ENCODE results near the gene CDK13.
A peak's percentile ranks its signal among the peaks of the same experiment; 100 is the strongest.

The CDK13 gene

GRCh38 chr7:39948956-39949928, 814 bp upstream of the CDK13 start:
- DNase-seq (ENCODE audit: low spot score) = peak; percentile 97

DNA sequence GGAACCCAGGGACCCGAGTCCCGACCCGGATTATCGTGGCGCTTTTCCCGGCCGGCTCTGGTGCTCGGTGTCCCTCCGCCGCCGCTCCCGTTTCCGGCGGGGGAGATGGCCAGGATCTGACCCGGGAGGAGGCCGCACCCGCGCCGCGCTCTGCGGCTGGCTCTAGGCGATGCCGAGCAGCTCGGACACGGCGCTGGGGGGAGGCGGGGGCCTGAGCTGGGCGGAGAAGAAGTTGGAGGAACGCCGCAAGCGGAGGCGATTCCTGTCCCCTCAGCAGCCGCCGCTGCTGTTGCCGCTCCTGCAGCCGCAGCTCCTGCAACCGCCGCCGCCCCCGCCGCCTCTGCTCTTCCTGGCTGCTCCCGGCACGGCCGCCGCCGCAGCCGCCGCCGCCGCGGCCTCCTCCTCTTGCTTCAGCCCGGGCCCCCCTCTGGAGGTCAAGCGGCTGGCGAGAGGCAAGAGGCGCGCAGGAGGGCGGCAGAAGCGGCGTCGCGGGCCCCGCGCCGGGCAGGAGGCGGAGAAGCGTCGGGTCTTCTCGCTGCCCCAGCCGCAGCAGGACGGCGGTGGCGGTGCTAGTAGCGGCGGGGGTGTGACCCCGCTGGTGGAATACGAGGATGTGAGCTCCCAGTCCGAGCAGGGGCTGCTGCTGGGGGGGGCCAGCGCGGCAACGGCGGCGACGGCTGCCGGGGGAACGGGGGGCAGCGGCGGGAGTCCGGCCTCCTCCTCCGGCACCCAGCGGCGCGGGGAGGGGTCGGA, 593 bp downstream of the CDK13 start:
- DNase-seq (ENCODE audit: low spot score) = peak; percentile 36

- DNase-seq (ENCODE audit: low spot score) = peak; percentile 61
These were observed 1.5 kb downstream of the CDK13 start for GRCh38 chr7:39951226-39952194.

GRCh38 chr7:39952374-39952773, 2.3 kb downstream of the CDK13 start:
- no peak for DNase-seq (ENCODE audit: low spot score)

GRCh38 chr7:39952803-39953202, 2.7 kb downstream of the CDK13 start:
- DNase-seq (ENCODE audit: low spot score) = no peak

DNA sequence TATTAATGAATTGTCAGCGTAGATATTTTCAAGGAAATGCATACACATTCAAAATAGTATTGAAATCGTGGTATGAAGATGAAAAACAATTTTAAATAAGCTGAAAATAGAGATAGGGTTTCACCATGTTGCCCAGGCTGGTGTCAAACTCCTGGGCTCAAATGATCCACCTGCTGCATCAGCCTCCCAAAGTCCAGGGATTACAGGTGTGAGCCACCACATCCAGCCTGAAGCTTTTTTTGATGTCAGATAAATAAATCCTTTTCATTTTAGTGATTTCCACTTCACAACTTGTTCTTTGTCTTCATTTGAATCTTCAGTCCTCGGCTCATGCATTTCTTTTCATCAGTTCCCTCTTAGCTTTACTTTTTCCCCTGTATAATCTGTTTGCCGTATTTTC, 4.6 kb downstream of the CDK13 start:
- DNase-seq (ENCODE audit: low spot score) = no peak

DNA sequence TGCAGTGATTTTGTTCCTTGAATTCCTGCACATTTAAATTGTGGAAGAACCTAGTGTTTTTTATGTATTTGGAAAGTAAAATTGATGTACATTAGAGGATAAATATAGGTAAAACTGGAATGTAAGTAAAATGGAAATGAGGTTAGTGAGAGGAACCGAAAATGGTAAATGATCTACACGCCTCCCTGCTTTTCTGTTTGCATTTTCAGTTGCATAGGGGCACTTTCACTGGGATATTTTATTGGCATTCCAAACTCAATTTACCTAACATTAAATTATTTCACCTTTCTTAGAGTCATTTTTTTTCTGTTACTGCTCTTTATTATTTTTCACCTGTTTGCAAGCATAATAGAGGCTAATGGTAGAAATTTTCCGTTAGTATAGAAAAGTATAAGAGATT, 8.0 kb downstream of the CDK13 start:
- no peak for DNase-seq (ENCODE audit: low spot score)

- no peak for DNase-seq (ENCODE audit: low spot score)
These were observed 17.5 kb downstream of the CDK13 start for GRCh38 chr7:39967406-39968161.

GRCh38 chr7:39969431-39969830, 19.4 kb downstream of the CDK13 start:
- DNase-seq (ENCODE audit: low spot score) = no peak

DNA sequence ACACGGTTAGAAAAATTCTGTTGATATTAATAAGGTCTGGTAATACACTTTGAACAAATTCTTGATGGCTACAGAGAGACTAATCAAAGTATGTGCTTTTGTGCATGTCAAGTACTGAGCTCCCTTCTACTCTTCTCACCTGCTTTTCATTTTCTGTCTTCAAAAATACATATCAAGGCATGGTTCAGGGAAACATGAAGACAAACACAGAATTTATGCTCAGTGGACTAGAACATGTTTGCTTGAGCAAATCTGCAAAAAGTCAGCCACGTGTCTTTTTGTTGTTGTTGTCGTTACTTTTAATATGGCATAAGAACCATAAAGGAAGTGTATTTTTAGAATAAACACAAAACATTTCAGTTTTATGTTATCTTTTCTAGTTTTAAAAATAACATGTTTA, 21.9 kb downstream of the CDK13 start:
- DNase-seq (ENCODE audit: low spot score) = no peak

DNA sequence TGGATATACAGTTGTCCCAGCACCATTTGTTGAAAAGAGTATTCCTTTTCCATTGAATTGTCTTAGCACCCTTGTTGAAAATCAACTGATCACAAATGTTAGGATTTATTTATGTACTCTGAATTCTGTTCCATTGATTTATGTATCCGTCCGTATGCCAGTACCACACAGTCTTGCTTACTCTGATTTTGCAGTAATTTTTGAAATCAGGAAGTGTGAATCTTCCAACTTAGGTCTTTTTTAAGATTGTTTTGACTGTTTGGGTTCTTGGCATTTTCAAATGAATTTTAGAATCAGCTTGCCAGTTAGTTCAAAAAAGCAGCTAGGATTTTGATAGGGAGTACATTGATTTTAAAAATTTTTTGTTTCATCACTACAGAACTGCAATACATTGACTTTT, 23.7 kb downstream of the CDK13 start:
- DNase-seq (ENCODE audit: low spot score) = no peak

DNA sequence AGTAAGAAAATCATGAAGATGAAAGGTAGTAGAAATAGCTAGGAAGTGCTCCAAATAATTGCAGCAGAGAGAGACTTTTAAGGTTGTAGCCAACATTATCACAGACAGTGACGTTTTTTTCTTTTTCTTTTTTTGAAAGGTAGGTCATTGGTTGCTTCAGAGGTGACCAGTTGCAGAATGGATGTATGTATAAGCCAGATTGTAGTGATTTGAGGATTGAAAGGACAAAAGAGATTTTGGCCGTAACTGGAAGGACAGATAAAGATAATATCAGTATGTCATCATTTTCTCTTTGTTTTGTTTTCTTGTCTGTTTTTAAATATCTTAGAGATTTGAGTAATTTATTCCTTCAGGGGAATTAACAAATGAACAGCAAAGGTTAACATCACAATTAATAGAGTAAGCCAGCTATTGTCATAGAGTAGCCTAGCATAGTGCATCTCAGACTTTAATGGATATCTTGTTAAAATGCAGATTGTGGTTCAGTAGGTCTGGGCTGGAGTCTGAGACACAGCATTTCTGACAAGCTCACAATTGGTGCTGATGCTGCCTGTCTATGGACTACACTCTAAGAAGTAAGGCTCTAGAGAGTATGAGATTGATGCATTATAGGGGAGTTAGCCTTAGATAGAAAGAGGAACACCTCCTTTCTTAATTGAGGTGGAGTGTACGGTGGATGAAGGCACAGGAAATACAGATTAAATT, 28.3 kb downstream of the CDK13 start:
- DNase-seq (ENCODE audit: low spot score) = no peak

DNA sequence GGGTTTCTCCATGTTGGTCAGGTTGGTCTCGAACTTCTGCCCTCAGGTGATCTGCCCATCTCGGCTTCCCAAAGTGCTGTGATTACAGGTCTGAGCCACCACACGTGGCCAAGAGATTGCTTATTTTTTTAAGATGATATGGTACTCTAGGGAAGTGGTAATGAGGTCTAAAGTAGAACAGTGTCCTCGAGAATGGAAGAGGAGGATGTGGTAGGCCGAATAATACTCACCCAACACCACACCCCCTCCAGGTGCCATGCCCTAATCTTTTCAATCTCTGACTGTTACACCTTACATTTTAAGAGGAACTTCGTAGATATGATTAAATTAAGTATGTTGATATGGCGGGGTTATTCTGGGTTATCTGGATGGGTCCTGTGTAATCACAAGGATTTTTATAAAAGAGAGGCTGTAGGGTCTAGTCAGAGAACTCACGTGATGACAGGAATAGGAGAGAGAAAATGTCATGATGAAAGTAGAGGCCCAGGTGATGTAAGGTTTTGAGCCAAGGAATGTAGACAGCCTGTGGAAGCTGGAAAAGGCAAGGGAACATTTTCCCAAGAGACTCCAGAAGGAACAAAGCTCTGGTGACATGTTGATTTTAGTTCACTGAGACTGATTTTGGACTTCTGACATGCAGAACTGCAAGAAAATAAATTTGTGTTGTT, 29.5 kb downstream of the CDK13 start:
- no peak for DNase-seq (ENCODE audit: low spot score)

GRCh38 chr7:39985398-39985918, 35.4 kb downstream of the CDK13 start:
- DNase-seq (ENCODE audit: low spot score) = no peak

- DNase-seq (ENCODE audit: low spot score) = no peak
These were observed 37.7 kb downstream of the CDK13 start for GRCh38 chr7:39987641-39988347.

DNA sequence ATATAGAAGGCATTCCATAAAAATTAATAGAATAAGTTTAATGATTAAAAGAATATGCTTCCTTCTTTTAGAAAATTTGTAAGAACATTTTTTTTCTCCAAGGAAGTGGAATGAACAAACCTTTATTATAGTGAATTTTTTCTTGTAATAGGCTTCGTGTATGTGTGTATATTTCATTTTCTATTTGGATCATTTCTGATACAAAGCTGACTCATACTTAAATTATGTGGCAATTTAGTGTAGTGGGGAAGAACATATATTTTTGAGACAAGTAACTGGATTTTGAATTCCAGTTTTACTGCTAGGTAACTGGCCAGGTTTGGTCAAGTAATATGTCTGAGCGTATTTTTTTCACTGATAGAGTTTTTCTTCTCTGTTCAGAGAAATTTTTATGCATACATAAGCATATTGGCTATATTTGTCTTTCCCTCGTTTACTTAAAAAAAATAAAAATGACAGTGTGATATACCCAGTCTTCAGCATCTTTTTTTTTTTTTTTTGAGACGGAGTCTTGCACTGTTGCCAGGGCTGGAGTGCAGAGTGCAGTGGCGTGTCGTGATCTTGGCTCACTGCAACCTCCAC, 50.8 kb downstream of the CDK13 start:
- no peak for DNase-seq (ENCODE audit: low spot score)

GRCh38 chr7:40001649-40002048, 51.6 kb downstream of the CDK13 start:
- no peak for DNase-seq (ENCODE audit: low spot score)

DNA sequence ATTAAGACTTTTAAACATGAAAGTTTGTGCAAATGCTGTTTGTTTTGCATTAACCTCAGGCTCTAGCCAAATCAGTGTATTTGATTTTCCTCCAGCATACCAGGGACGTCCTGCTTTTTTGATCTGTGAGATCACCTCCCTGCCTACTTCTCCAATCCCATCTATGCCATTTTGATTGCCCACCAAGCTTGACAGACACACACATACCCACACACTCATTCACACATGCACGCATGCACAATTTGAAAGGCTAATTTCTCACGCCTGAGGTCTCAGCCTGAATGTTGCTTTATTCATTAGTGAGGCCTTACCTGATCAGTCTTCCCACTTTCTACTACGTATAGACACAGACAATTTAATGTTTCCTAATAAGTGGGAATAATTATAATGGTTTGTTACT, 53.5 kb downstream of the CDK13 start:
- no peak for DNase-seq (ENCODE audit: low spot score)

Measured in iPS-NIHi11 (cell line).